Astrocyte (in vitro differentiated cells and primary cell): Measurements from ENCODE around the gene SLCO3A1.
"Not testable (repeated sequence)": the region's sequence is repeated elsewhere in the genome, so short reads cannot be mapped to it uniquely, and the experiment has no call there.

Experiments used
- CTCF ChIP-seq: IDR thresholded peaks from 2 replicates; pipeline ENCODE4 v1.5.1; 2011; ENCODE audit warnings: low read depth, mild to moderate bottlenecking, inconsistent platforms, low read length, moderate library complexity; ENCODE audit not compliant: insufficient read depth
- EZH2 ChIP-seq: IDR thresholded peaks from 2 replicates; pipeline ENCODE4 v1.6.1; 2012; ENCODE audit warnings: mild to moderate bottlenecking, low read length, inconsistent platforms; ENCODE audit not compliant: insufficient read depth

GRCh38 chr15:91963747-91964146 lies 110.2 kb downstream of the SLCO3A1 start:
- TF ChIP-seq EZH2, CTCF: not testable (repeated sequence)
